GM18508 (cell line): Measurements from ENCODE around the gene CLCN1.
"Not testable (repeated sequence)": the region's sequence is repeated elsewhere in the genome, so short reads cannot be mapped to it uniquely, and the experiment has no call there.

Experiments
- ATAC-seq: cut with Tn5 transposase; IDR thresholded peaks from one replicate; pipeline ENCODE4 v1.9.1; 2021; ENCODE audit warnings: moderate number of reproducible peaks; ENCODE audit not compliant: insufficient read depth, unreplicated experiment

Gene CLCN1

DNA sequence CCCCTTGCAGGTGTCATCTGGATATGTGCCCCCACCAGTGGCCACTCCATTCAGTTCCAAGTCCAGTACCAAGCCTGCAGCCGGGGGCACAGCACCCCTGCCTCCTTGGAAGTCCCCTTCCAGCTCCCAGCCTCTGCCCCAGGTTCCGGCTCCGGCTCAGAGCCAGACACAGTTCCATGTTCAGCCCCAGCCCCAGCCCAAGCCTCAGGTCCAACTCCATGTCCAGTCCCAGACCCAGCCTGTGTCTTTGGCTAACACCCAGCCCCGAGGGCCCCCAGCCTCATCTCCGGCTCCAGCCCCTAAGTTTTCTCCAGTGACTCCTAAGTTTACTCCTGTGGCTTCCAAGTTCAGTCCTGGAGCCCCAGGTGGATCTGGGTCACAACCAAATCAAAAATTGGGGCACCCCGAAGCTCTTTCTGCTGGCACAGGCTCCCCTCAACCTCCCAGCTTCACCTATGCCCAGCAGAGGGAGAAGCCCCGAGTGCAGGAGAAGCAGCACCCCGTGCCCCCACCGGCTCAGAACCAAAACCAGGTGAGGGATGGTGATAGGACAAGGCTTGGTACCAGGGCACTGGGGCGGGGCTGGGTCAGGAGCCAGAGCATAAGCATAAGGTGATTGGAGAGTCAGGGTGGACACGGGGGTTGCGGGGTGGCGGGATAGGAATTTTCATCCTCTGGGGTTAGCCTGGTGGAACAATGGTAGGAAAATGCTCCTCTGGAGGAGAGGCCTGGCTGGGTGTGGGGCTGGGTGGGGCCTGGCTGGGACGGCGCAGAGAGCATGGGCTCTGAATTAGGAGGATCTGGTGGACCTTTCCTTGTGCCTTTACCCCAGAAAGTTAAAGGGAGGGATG, 67.1 kb downstream of the CLCN1 start:
- no peak for ATAC-seq

DNA sequence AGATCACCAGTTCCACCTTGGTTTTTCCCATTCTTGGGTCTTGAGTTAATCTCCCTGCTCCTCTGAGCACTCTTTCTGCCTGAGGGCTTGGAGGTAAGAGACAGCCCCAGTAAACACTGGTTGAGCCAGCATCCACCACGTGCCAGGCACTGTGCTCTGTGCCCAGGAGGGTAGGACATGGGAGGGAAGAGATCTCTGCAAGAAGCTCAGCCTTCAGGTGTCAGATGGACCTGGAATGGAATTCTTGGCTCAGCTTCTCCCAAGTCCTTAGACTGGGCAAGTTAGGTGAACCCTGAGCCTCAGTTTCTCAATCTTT, 67.7 kb downstream of the CLCN1 start:
- no peak for ATAC-seq

DNA sequence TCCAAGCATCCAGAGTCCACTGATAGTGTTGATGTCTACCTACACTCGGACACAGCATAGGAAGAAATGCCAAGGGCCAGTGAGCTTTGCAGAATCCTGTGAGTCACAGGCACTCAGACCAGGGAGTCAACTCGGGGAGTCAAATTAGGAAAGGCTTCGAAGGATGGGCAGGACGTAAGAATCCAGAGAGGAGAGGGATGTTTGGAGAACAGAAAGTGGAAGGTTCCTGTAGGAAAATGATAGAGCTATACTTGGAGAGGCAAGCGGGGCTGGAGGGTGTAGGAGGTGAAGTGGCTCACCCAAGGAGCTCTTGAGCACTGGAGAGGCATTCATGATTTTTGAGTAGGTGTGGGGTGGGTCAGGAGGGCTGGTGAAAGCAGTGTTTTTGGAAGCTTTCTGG, 68.2 kb downstream of the CLCN1 start:
- ATAC-seq, result no peak

DNA sequence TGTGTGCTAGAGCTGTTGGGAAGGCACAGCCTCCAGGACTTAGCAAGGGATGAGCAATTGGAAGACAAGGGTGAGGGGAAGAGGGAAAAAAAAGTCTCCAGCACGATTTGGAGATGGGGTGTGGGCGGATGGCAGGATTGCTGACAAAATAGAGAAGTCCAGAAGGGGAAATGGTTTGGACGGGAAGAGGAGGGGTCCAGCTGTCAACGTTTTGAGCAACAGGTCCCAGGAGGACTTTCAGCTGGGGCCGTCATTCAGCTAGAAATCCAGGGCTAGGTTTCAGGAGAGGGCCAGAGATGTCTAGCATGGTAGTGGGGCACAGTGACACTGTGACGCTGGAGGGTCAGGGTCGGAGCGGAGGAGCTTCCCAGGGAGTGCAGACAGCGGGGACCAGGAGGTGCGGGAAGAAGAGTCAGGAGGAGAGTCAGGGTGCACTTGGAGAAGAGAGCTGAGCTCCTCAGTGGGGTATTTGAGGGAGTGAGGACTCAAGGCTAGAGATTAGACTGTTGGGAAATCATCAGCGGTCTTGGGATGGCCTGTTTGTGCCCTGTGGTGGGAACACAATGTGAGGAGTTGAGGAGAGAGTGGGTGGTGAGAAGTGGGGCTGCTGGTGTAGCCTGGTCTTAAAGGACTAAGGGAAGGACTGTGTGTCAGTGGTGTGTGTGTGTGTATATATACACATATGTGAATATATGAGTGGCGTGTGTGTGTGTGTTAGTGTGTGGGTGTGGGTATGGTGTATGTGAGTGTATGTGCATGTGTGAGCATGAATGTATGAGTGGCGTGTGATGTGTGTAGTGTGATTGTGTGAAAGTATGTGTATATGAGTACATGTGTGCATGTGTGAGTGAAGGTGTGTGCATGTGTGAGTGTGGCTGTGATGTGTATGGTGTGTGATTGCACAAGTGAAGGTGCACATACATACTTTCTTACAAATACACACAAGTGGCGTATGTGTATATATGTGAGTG, 69.0 kb downstream of the CLCN1 start:
- no peak for ATAC-seq

DNA sequence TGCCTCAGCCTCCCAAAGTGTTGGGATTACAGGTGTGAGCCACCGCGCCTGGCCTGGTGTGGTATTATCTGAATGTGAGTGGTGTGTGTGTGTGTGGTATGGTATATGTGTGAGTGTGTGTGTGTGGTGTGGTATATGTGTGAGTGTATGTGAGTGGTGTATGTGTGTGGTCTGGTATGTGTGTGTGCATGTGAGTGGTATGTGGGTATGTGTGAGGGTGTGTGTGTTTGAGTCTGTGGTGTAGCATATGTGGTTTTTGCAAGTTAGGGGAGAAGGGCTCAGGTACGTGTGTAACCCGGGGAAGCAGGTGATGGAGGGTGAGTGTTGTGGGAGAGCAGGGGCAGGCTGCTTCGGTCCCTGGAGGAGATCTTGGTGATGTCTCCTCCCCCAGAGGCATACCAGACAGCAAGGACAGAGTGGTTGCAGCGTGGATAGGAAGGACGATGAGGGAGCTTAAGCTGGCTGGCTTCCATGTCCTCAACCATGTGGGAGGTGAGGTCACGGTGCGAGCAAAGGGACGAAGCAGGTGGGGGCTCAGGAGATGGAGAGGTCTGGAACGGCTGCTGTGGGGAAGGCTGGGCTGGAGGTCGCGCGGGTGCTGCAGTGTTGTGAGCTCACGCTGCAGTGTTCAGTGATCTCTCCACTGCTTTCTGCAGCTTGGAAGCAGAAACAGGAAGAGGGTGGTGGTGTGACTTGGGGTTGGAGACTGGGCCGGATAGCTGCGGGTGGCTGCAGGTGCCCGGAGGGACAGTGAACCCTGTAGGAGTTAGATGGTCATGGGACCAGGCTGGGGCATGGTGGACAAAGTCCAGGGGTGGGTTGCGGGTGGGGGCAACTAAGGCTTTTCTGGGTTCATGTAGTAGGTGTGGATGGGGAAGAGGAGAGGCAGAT, 70.2 kb downstream of the CLCN1 start:
- ATAC-seq, result no peak

DNA sequence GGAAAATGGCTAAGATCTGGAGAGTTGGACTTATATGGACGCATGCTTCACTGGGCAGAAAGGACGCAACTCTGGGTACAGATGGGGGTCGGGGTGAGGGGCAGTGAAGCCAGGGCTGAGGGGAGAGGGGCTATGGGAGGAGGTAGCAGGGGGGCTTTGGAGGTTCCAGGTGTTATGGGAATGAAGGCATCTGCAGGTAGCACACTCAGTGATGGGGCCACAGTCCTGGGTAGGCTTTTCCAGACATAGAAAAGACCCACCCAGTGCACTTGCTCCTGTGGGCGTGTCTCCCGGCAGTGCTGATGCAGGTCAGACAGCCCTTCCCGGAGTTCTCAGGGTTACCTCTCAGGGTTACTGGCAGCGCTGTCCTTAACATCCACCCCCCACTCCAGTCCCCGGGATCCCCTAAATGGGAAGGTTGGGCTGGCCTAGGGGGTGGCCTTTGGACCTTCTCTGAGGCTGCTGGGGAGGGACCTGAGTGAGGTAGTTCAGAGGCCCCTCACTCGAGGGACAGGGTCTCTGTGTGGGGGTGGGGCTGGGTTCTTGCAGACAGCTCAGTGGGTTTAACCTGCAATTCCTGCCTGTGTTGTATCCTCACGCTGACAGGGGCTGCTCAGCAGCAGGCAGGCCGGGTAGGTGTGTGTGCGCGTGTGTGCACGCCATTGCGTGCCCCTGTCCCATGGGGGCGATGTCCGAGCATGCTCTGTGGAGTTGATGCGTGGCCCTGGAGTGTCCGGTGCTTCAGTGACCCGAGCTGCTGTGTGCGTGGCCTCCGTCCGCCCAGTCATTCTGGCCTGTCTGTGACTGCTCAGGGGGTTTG, 71.5 kb downstream of the CLCN1 start:
- ATAC-seq, result no peak

DNA sequence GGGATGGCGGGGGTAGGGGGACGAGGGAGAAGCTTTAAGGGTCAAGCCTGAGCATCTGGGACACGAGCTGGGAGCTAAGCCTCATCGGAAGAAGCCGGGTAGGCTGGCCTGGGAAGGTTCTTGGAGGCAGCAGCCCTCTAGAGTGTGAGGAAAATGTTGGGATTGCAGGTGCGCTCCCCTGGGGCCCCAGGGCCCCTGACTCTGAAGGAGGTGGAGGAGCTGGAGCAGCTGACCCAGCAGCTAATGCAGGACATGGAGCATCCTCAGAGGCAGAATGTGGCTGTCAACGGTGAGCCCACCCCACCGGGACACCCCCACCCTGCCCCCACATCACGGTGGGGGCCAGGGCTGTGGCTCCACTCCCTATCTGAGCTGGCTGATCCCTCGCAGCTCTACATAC, 72.1 kb downstream of the CLCN1 start:
- no peak for ATAC-seq

DNA sequence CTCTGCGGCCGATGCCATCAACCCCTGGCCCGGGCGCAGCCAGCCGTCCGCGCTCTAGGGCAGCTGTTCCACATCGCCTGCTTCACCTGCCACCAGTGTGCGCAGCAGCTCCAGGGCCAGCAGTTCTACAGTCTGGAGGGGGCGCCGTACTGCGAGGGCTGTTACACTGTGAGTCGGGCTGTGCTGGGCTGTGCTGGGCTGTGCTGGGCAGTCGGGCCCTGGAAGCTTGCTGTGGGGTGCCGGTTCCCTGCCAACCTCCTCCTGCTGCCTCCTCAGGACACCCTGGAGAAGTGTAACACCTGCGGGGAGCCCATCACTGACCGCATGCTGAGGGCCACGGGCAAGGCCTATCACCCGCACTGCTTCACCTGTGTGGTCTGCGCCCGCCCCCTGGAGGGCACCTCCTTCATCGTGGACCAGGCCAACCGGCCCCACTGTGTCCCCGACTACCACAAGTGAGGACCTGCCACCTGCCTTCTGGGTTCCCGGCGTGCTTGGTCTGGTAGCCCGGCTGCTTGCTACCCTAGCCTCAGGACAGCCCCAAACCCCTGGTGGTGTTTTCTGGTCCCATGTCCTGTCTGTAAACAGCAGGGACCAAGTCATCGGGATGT, 72.7 kb downstream of the CLCN1 start:
- no peak for ATAC-seq

DNA sequence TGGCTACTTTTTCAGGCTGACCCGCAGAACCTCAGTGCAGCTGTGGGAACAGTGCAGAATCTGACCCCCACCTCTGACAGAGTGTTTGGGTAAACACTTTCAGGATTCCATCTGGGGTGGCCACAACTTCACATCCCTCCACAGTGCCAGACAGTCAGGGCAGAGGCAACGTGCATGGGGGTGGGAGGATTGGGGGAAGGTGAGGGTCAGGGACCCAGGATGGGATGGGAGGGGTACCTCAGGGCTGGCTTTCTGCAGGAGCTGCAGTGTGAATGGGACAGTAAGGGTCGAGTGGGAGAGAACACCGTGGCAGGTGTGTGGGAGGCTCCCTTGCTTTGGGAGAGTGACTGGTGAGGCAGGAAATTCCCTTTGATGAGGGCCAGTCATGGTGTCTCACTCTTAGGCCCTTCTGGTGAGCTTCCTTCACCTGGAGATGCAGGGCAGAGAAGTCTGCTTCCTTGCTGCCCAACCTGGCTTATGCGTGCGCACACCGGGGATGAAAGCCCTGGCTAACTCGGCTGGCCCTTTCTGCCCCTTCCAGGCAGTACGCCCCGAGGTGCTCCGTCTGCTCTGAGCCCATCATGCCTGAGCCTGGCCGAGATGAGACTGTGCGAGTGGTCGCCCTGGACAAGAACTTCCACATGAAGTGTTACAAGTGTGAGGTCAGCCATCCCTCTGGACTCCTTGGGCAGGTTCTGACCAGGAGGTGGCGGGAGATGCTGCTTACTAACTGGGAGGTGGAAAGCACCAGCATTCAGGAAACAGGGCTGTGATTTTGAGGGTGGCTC, 73.6 kb downstream of the CLCN1 start:
- ATAC-seq, result no peak

DNA sequence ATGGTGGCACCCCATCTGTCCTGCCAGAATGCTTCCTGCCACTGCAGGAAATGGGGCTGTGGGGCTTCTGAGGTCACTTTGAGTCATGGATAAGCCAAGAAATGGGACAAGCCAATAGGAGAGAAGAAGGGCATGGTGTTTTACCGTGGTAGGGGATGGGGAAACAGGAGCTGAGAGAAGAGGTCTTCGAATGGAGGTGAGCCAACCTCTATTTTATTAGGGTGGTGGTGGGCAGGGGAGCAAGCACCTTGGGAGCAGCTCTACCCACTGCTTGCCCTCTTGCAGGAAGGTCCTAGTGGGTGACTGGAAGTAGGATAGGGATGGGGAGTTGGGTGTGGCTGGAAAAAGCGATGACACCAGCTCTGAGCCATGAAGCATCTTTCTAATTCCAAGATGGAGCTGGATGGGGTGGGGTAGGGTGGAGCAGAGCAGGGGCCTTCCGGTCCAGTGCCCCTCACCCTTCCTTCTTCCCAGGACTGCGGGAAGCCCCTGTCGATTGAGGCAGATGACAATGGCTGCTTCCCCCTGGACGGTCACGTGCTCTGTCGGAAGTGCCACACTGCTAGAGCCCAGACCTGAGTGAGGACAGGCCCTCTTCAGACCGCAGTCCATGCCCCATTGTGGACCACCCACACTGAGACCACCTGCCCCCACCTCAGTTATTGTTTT, 74.3 kb downstream of the CLCN1 start:
- ATAC-seq, result no peak

DNA sequence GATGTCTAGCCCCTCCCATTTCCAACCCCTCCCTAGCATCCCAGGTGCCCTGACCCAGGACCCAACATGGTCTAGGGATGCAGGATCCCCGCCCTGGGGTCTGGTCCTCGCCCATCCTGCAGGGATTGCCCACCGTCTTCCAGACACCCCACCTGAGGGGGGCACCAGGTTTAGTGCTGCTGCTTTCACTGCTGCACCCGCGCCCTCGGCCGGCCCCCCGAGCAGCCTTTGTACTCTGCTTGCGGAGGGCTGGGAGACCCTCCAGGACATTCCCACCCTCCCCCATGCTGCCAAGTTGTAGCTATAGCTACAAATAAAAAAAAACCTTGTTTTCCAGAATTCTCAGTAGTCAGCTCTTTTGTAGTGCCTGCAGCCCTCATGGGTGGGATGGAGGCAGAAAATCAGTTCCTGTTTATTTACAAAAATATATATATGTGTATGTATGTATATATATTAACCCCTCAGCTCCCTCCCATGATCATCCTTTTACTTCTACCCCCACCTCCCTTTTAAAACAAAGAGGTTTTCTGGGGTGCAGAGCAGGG, 74.9 kb downstream of the CLCN1 start:
- ATAC-seq, result no peak

DNA sequence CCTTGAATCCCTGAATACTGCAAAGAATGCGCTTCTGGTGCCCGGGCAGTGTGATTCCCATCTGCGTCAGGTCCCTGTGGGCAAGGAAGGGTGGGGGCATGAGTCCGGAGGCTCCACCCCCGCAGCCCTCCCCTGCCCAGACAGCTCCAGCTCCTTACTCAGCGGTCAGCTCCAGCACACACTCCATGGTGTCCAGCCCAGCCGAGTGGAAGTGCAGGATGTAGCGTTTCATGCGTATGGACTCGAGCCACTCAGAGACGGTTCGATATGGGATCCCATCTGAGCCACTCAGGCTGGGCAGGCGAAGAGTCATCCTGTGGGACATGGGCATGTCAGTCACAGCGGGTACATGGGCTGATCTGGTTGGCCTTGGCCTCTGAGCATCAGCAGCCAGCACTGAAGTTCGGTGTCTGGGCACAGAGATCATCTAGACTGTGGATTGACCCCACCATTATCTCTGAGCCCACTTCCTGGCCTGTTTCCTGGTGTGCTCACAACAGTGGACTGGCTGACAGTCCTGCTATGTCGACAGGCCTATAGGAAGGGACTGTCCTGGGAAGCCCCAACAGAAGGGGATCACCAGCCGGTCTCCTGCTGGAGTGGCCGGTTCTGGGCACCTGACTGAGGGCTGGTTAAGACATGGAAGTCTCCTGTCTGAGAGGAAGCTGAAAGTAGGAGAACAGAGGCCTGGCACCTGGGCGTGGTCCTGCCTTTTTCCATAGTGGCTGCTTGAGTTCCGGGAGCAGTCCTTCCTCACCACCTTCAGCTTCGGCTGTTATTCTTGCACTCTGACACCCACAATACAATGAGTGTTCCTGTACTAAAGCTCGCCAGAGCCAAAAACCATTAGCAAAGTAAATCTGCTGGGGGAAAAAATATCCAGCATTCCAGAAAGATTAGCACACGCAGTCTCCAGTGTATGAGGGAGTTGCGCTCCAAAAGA, 75.8 kb downstream of the CLCN1 start:
- ATAC-seq, result no peak

DNA sequence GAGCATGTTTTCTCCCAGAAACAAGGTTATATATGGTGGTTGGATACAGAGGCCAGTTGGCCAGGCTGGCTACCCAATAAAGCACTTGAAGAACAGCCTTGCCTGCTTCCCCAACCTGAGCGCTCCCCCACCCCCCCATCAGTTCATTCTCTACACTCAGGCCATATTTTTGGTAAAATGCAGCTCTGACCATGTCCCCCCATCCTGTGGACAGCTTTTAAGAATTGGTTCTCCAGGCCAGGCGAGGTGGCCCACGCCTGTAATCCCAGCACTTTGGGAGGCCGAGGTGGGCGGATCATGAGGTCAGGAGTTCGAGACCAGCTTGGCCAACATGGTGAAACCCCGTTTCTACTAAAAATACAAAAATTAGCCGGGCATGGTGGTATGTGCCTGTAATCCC, 76.5 kb downstream of the CLCN1 start:
- ATAC-seq, result not testable (repeated sequence)

DNA sequence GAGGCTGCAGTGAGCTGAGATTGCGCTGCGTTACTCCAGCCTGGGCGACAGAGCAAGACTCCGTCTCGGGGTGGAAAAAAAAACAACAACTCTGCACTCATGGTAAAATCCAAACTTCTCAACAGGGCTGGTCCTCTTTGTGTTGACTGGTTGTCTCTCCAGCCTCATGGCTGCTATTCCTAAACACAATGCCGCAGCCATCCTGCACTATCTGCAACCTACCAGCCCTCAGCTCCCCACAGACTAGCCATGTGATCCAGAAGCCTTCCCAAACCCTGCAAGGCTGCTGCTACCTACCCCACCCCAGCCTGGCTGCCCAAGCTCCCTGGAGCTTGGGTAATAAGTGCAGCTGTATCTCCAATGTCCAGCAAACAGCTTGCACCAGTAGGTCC, 77.0 kb downstream of the CLCN1 start:
- ATAC-seq, result no peak

DNA sequence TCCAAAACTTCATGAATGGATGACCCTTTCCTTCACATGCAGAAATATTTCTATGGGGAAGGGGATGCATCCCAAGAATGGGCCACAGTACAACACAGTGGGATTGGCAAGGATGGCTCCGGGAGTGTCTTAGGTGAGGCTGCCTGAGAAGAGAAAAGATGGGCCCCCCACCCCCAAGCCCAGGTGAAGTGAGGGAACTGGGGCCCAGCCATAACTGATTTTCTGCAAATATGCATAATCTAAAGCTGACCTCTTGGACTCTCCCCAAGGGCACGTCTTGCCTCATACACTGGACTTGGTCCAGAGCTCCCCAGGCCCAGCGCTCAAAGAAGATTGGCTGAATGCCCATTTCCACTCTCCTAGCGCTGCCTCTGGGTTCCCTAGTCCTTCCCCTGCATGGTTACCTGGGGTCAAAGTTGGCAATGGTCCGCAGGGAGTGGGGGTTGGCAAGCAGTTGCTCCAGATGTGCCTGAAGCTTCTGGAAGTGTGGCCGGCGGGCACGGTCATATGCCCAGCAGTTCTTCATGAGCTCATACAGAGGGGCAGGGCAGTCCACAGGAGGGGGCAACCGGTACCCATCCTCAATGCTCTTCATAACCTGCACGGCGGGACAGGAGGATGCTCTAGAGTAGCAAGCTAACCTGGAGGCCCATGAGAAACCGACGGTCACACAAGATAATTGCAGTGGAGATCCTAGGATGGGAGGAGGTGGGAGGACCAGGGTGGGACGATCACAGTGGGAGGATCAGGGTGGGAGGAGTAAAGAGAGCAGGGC, 77.5 kb downstream of the CLCN1 start:
- ATAC-seq, result no peak

DNA sequence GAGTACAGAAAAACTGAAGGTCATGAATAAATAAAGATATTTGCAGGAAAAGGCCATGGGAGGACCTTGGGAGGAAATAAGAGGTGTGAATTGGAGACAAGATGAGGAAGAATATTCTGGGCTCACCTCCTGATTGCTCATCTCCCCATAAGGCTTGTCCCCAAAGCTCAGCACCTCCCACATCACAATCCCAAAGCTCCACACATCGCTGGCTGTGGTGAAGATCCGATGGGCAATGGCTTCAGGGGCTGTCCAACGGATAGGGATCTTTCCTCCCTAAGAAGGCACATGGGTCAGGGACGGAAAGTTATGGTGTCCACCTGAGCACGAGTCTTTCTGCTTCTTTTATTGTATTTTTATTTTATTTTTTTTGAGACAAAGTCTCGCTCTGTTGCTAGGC, 78.2 kb downstream of the CLCN1 start:
- no peak for ATAC-seq
